ENCODE measurements around the gene SPRN. TPM values are rescaled to one million over a fixed set of nuclear protein-coding genes. Genes with fewer than 3 reads are reported as not detected.

The SPRN gene
- polyA plus RNA-seq, 2 of the 4 experiments (the other 2 are of a cell fraction): 0.06 to 0.15 TPM

DNA sequence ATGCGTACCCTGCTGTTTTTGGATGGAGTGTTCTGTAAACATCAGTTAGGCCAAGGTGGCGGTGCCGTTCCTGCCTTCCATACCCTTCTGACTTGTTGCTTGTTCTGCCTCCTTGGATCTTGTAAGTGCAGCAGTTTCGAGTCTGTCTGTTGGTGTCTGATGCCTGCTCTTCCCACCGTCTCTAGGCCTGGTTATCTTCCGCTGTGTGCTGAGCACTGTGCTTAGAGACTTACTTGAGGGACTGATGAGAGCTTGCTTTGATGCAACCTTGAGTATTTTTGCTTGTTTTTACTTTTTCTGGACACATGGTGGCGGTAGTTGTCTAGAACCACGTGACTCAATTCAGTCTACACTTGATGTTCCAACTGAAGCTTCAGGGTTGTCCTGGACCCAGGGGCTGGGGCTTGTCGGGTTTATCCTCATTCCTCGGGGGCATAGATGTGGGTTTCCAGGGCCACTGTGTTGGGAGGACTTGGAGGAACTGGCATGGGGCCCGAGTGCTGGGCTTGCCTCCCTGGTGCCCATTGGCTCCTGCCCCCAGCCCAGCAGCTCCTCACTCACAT, 14.4 kb upstream of the SPRN start:
- POLR2A ChIA-PET: no interaction called here
- 52% methylated on average over 11 of the region's 11 CpGs for WGBS (ENCODE audit: missing lambda C conversion rate)
- FAIRE-seq: no peak
- DNase-seq (ENCODE audit: low read depth in 1 of 2, low spot score in 1 of 2): peak in 1 of 2 experiments; percentile 40
- no peak overlapping the region for H3K4me3 ChIP-seq
- H3K4me1 ChIP-seq: no peaks in the 10 kb centered on the region
- H3K4me2 ChIP-seq: no peak overlapping the region
- CTCF ChIA-PET: interaction anchor here (1.1 to 2.1 kb wide), 4 partner anchors 18 to 150 kb away, joined by 3 to 10 read pairs (median 5); no protein-coding TSS in a partner anchor
- ATAC-seq: peak; percentile 26 to 62; a peak in 3 of 6 replicates
- peaks cover 3% of the 10 kb centered on the region; the same call in 1 of the 3 replicates for H3K9me3 ChIP-seq
- no peak overlapping the region for H3K27ac ChIP-seq
- TF ChIP-seq, protein P1, sequence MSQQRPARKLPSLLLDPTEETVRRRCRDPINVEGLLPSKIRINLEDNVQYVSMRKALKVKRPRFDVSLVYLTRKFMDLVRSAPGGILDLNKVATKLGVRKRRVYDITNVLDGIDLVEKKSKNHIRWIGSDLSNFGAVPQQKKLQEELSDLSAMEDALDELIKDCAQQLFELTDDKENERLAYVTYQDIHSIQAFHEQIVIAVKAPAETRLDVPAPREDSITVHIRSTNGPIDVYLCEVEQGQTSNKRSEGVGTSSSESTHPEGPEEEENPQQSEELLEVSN (IDR thresholded peaks at IDR 0.05; ENCODE audit: borderline replicate concordance, low read depth): no peak
- TF ChIP-seq POLR2AphosphoS2 (conservative IDR thresholded peaks at IDR 0.05; ENCODE audit: low read length): no peak
- no peak for TF ChIP-seq KDM5A (IDR thresholded peaks at IDR 0.05)
- no peak for TF ChIP-seq HDAC2 (IDR thresholded peaks at IDR 0.05)
- no peak for TF ChIP-seq CHD4 (IDR thresholded peaks at IDR 0.05; ENCODE audit: borderline replicate concordance)
- TF ChIP-seq, protein P2, sequence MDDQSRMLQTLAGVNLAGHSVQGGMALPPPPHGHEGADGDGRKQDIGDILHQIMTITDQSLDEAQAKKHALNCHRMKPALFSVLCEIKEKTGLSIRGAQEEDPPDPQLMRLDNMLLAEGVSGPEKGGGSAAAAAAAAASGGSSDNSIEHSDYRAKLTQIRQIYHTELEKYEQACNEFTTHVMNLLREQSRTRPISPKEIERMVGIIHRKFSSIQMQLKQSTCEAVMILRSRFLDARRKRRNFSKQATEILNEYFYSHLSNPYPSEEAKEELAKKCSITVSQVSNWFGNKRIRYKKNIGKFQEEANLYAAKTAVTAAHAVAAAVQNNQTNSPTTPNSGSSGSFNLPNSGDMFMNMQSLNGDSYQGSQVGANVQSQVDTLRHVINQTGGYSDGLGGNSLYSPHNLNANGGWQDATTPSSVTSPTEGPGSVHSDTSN (IDR thresholded peaks at IDR 0.05): no peak
- no peak for TF ChIP-seq MAFK (IDR thresholded peaks at IDR 0.05; ENCODE audit: partially characterized antibody)
- TF ChIP-seq, protein P3, sequence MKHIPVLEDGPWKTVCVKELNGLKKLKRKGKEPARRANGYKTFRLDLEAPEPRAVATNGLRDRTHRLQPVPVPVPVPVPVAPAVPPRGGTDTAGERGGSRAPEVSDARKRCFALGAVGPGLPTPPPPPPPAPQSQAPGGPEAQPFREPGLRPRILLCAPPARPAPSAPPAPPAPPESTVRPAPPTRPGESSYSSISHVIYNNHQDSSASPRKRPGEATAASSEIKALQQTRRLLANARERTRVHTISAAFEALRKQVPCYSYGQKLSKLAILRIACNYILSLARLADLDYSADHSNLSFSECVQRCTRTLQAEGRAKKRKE (CRISPR knock-in tag; IDR thresholded peaks at IDR 0.05; ENCODE audit: low read depth): no peak
- TF ChIP-seq RAD21 (conservative IDR thresholded peaks at IDR 0.05 in 1 of 2, IDR thresholded peaks at IDR 0.05 in 1 of 2): peak in 1 of 2 experiments; percentile 24; a peak in 1 of 5 replicates
- TF ChIP-seq GATA3 (IDR thresholded peaks at IDR 0.05; ENCODE audit: borderline replicate concordance): no peak
- no peak for TF ChIP-seq SREBF2 (IDR thresholded peaks at IDR 0.05)
- no peak for TF ChIP-seq NPAS2 (CRISPR knock-in tag; IDR thresholded peaks at IDR 0.05; ENCODE audit: borderline replicate concordance)
- TF ChIP-seq, protein P4, sequence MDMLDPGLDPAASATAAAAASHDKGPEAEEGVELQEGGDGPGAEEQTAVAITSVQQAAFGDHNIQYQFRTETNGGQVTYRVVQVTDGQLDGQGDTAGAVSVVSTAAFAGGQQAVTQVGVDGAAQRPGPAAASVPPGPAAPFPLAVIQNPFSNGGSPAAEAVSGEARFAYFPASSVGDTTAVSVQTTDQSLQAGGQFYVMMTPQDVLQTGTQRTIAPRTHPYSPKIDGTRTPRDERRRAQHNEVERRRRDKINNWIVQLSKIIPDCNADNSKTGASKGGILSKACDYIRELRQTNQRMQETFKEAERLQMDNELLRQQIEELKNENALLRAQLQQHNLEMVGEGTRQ (IDR thresholded peaks at IDR 0.05): peak; percentile 82
- TF ChIP-seq HOXB5 (CRISPR knock-in tag; IDR thresholded peaks at IDR 0.05): no peak
- TF ChIP-seq, protein P5, sequence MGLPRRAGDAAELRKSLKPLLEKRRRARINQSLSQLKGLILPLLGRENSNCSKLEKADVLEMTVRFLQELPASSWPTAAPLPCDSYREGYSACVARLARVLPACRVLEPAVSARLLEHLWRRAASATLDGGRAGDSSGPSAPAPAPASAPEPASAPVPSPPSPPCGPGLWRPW (IDR thresholded peaks at IDR 0.05): no peak
- no peak for TF ChIP-seq FOXS1 (CRISPR knock-in tag; IDR thresholded peaks at IDR 0.05)
- TF ChIP-seq ZSCAN20 (CRISPR knock-in tag; IDR thresholded peaks at IDR 0.05): no peak
- TF ChIP-seq PHF8 (IDR thresholded peaks at IDR 0.05; ENCODE audit: borderline replicate concordance, low read depth): no peak
- TF ChIP-seq NFE2L2 (conservative IDR thresholded peaks at IDR 0.05; ENCODE audit: low read length): no peak
- TF ChIP-seq, protein P6, sequence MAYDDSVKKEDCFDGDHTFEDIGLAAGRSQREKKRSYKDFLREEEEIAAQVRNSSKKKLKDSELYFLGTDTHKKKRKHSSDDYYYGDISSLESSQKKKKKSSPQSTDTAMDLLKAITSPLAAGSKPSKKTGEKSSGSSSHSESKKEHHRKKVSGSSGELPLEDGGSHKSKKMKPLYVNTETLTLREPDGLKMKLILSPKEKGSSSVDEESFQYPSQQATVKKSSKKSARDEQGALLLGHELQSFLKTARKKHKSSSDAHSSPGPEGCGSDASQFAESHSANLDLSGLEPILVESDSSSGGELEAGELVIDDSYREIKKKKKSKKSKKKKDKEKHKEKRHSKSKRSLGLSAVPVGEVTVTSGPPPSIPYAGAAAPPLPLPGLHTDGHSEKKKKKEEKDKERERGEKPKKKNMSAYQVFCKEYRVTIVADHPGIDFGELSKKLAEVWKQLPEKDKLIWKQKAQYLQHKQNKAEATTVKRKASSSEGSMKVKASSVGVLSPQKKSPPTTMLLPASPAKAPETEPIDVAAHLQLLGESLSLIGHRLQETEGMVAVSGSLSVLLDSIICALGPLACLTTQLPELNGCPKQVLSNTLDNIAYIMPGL (CRISPR knock-in tag; IDR thresholded peaks at IDR 0.05; ENCODE audit: borderline replicate concordance): no peak
- TF ChIP-seq CHD2 (IDR thresholded peaks at IDR 0.05; ENCODE audit: low read length, partially characterized antibody): no peak
- TF ChIP-seq HOXB13 (CRISPR knock-in tag; IDR thresholded peaks at IDR 0.05; ENCODE audit: low read depth): no peak
- TF ChIP-seq KDM1A (IDR thresholded peaks at IDR 0.05; ENCODE audit: low read depth): no peak
- TF ChIP-seq, protein P7, sequence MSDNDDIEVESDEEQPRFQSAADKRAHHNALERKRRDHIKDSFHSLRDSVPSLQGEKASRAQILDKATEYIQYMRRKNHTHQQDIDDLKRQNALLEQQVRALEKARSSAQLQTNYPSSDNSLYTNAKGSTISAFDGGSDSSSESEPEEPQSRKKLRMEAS (IDR thresholded peaks at IDR 0.05): 0 out of 2 replicates have a peak, but pooled peaks have one; percentile 31
- TF ChIP-seq TFCP2L1 (CRISPR knock-in tag; IDR thresholded peaks at IDR 0.05): no peak
- TF ChIP-seq ZFP36 (IDR thresholded peaks at IDR 0.05; ENCODE audit: borderline replicate concordance, partially characterized antibody): no peak
- no peak for TF ChIP-seq ZNF302 (CRISPR knock-in tag; IDR thresholded peaks at IDR 0.05)
- no peak for TF ChIP-seq CEBPB (IDR thresholded peaks at IDR 0.05)
- TF ChIP-seq, protein P8, sequence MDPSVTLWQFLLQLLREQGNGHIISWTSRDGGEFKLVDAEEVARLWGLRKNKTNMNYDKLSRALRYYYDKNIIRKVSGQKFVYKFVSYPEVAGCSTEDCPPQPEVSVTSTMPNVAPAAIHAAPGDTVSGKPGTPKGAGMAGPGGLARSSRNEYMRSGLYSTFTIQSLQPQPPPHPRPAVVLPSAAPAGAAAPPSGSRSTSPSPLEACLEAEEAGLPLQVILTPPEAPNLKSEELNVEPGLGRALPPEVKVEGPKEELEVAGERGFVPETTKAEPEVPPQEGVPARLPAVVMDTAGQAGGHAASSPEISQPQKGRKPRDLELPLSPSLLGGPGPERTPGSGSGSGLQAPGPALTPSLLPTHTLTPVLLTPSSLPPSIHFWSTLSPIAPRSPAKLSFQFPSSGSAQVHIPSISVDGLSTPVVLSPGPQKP (IDR thresholded peaks at IDR 0.05; ENCODE audit: low read depth, low read length): no peak
- no peak for TF ChIP-seq JUN (IDR thresholded peaks at IDR 0.05)
- no peak for TF ChIP-seq EP300 (IDR thresholded peaks at IDR 0.05)
- TF ChIP-seq, protein P9, sequence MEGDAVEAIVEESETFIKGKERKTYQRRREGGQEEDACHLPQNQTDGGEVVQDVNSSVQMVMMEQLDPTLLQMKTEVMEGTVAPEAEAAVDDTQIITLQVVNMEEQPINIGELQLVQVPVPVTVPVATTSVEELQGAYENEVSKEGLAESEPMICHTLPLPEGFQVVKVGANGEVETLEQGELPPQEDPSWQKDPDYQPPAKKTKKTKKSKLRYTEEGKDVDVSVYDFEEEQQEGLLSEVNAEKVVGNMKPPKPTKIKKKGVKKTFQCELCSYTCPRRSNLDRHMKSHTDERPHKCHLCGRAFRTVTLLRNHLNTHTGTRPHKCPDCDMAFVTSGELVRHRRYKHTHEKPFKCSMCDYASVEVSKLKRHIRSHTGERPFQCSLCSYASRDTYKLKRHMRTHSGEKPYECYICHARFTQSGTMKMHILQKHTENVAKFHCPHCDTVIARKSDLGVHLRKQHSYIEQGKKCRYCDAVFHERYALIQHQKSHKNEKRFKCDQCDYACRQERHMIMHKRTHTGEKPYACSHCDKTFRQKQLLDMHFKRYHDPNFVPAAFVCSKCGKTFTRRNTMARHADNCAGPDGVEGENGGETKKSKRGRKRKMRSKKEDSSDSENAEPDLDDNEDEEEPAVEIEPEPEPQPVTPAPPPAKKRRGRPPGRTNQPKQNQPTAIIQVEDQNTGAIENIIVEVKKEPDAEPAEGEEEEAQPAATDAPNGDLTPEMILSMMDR (IDR thresholded peaks at IDR 0.05): 0 out of 3 replicates have a peak, but pooled peaks have one; percentile 5
- TF ChIP-seq CBX8 (IDR thresholded peaks at IDR 0.05): no peak
